Cerebellar nuclear complex (tissue), 1 donor: ENCODE results near the gene CA14.
A peak's percentile ranks its signal among the peaks of the same experiment; 100 is the strongest.
"Not testable (repeated sequence)": the region's sequence is repeated elsewhere in the genome, so short reads cannot be mapped to it uniquely, and the experiment has no call there.

Experiments used
- DNase-seq, 2 experiments: peaks; one replicate each; lab custom pipeline; 2025; lab: John Stamatoyannopoulos, UW

The CA14 gene

GRCh38 chr1:150235852-150236613 is 21.5 kb upstream of the CA14 start, which contains the start of gene ANP32E:
ANP32E (minus strand) TSS chr1:150236112; CDS start chr1:150235786, 326 bp downstream.
- DNase-seq = peak; percentile 91 to 99

- DNase-seq = no peak
These were observed 20.9 kb upstream of the CA14 start for GRCh38 chr1:150236614-150237100.

- not testable (repeated sequence) for DNase-seq
These were observed 20.4 kb upstream of the CA14 start for GRCh38 chr1:150237176-150237575.

GRCh38 chr1:150237746-150238145 is 19.8 kb upstream of the CA14 start:
- no peak for DNase-seq

GRCh38 chr1:150243003-150243402 is 14.6 kb upstream of the CA14 start:
- no peak for DNase-seq

DNA sequence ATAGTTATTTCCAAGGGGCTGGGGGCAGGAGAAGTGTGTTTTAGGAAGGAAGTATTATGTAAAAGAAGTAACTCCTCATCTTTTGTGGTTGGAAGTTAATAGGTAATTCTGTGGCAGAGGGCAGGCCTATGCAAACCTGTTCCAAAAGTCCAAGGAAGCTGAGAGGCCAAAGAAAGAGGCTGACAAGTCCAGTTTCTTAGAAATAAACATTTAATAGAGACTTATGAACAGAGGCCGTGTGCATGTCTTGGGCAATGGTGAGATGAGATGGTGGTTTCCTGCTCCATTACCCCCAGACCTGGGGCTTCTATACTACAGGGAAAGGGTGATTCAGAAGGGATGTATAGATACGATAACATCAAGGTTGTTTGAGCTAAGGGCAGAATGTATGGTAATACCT is 7.6 kb upstream of the CA14 start:
- DNase-seq = no peak

DNA sequence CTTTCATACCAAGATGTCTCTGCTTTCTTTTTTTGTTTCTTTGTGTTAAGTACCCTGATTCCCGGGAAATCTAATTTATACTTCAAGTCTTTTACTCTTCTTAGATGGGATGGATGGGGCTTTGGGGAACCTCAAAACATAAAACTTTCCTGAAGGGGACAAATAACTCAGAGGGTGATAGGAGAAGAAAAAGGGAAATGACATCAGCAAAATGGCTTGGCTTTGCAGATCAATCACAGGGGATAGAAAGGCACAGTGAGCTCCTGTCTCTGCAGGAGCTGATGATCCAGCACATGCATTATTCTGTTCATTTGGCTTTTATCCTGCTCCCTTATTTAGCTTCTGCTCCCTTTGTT is 1.4 kb upstream of the CA14 start:
- DNase-seq = no peak

DNA sequence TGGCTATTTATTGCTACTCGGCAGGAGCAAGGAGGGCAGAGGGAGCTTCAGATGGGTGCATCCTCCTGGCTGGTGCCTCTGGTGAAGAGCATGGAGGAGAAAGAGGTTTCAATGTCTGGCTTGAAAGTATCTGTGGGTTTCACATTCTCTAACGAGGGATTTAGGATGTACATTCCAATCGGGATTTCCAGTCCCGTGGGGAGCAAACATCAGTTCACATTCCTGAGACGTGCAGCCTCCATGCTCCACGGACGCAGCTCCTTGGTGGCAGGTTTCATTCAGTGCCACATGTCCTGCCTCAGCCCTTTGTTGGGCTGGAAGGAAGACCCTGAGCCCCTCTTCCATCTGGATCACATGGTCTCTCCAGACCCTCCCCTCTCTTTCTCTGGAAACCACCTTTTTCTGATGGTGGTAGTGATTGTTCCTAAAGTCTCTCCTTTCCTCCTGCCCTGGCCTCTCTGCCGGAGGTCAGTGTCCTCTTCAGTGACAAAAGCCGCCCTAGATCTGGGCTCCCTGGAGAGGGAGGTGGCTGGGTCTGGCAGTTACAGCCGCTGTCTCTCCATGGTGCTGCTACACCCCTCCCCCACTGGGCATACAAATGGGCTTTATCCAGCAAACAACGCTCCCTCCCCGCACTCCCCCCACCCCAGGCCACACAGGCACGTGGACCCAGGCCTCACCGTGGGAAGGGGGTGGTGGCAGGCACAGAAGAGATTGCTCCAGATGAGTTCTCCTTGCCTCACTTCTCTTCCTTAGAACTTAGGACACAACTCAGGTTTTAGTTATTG is 826 bp upstream of the CA14 start:
- no peak for DNase-seq

- DNase-seq = no peak
These were observed 1.6 kb downstream of the CA14 start for GRCh38 chr1:150259217-150259616.

GRCh38 chr1:150259758-150260669 is 2.4 kb downstream of the CA14 start:
- DNase-seq = no peak

- no peak for DNase-seq
These were observed 3.8 kb downstream of the CA14 start for GRCh38 chr1:150261367-150261766.

GRCh38 chr1:150262388-150263320 is 5.1 kb downstream of the CA14 start:
- no peak for DNase-seq

DNA sequence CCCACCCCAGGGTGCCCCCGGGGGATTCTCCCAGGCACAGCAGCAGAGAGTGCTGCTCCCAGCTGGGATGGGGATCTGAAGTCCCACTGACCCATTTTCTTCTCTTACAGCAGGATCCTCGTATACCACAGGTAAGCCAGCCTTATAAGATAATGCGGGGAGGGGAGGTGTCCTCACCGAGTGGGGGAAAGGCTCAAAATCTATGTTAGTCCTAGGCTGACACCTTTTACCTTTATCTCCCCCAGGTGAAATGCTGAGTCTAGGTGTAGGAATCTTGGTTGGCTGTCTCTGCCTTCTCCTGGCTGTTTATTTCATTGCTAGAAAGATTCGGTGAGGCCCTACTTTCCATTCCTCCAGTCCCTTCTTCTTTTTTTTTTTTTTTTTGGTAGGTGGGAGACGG is 6.0 kb downstream of the CA14 start:
- no peak for DNase-seq

- no peak for DNase-seq
These were observed 10.3 kb downstream of the CA14 start for GRCh38 chr1:150267896-150268295.

- DNase-seq = no peak
These were observed 10.7 kb downstream of the CA14 start for GRCh38 chr1:150268340-150268704.

DNA sequence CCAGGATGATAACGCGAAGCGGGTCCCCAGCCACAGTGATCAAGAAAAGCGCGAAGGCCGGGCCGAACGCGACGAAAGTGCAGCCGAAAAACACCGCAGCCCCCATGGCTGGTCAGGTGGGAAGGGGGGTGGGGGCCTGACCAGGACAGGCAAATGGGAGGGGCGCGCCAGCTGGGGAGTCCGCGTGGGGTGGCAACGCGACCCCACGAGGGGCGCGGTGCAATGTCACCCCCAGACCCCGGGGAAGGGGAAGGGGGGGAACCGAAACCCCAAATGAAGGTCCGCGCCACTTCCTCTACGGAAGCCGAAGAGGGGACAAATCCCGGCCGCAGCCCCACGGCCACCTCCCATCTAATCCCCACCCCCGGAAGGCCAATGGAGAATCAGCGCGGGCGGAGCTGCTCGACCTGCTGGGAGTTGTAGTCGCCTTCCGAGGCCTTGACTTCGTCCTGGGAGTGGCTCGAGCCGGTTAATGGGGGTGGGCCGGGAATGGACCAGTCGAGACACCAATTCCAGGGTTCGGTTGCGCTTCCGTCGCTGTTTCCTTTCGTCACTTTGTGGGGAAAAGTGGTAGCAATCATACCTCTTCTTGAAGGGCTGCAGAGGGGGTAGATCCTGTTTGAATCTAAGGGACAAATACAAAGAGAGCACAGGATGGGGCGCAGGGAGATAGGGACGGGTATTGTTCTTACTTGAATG is 11.3 kb downstream of the CA14 start, which contains the start of gene APH1A:
Gene APH1A, minus strand, starts transcription at position 312 of the 699 bp plus-strand sequence. Its CDS starts 206 bp downstream, at position 106.
- DNase-seq = peak; percentile 68 to 90

DNA sequence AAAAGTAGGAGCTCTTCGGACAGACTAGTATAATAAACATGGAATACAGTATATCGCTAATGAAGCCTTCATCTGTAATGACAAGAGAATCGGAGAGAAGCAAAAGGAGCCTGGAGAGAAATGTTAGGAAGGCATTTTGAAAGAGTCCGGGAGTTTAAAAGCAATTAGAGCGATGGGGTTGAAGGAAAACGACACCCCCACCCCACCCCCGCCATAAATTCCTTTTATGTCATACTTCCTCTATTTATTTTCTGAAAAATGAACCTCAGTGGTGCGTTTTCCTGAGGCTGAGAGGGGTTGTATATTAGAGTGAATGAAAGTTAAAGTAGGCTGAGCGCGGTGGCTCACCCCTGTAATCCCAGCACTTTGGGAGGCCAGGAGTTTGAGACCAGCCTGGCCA is 11.9 kb downstream of the CA14 start:
- DNase-seq = no peak

- no peak for DNase-seq
These were observed 13.9 kb downstream of the CA14 start for GRCh38 chr1:150271291-150271959.

DNA sequence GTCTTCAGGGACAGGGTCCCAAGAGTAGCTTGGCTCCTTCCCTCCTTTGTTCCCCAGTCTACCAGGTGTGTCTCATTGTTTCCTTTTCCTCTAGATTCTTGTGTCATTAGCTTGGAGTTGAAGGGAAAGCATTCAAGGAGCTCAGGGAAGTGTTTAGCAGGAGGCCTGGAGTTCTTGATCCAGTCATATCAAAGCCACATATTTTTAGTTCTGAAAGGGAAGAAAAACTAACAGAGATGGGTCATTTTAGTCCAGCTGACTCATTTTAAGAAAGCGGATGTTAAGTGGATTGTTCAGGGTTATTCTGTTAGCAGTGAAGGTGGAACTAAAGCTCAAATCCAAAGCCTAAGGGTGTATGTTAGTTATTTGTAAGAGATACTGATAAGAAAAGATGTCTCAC is 15.7 kb downstream of the CA14 start:
- no peak for DNase-seq
